Neural progenitor cell (in vitro differentiated cells): ENCODE results near the gene IZUMO2.

ENCODE experiments used
- EZH2phosphoT487 ChIP-seq: fragments of 200-600 bp; sonication (generic); IDR thresholded peaks from 2 replicates; pipeline ENCODE4 v1.6.1; 2017; ENCODE audit warnings: antibody characterized with exemption
- TF ChIP-seq, protein P1 (sequence below): fragments of 200-600 bp; sonication (generic); IDR thresholded peaks from 2 replicates; pipeline ENCODE4 v1.5.1; 2017; ENCODE audit warnings: antibody characterized with exemption, mild to moderate bottlenecking

GRCh38 chr19:50206191-50206590 is 43.1 kb upstream of the IZUMO2 start:
- TF ChIP-seq, protein P1, sequence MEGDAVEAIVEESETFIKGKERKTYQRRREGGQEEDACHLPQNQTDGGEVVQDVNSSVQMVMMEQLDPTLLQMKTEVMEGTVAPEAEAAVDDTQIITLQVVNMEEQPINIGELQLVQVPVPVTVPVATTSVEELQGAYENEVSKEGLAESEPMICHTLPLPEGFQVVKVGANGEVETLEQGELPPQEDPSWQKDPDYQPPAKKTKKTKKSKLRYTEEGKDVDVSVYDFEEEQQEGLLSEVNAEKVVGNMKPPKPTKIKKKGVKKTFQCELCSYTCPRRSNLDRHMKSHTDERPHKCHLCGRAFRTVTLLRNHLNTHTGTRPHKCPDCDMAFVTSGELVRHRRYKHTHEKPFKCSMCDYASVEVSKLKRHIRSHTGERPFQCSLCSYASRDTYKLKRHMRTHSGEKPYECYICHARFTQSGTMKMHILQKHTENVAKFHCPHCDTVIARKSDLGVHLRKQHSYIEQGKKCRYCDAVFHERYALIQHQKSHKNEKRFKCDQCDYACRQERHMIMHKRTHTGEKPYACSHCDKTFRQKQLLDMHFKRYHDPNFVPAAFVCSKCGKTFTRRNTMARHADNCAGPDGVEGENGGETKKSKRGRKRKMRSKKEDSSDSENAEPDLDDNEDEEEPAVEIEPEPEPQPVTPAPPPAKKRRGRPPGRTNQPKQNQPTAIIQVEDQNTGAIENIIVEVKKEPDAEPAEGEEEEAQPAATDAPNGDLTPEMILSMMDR: no peak
- TF ChIP-seq EZH2phosphoT487: no peak
